ENCODE data around the gene SMIM8.

- TF ChIP-seq, protein P1, sequence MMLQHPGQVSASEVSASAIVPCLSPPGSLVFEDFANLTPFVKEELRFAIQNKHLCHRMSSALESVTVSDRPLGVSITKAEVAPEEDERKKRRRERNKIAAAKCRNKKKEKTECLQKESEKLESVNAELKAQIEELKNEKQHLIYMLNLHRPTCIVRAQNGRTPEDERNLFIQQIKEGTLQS (IDR thresholded peaks at IDR 0.05; ENCODE audit: borderline replicate concordance, extremely low read depth, low read depth, low read length): no peak
- TF ChIP-seq REST (IDR thresholded peaks at IDR 0.05; ENCODE audit: low read depth, low read length) (no peak), SRF (IDR thresholded peaks at IDR 0.05; ENCODE audit: low read depth in 2 of 2, low read length in 2 of 2) (no peak)
Measured at GRCh38 chr6:87289571-87289970, 32.8 kb upstream of the SMIM8 start.

Data from GM12878 (cell line).